ENCODE results near the gene HSPH1.

The HSPH1 gene

DNA sequence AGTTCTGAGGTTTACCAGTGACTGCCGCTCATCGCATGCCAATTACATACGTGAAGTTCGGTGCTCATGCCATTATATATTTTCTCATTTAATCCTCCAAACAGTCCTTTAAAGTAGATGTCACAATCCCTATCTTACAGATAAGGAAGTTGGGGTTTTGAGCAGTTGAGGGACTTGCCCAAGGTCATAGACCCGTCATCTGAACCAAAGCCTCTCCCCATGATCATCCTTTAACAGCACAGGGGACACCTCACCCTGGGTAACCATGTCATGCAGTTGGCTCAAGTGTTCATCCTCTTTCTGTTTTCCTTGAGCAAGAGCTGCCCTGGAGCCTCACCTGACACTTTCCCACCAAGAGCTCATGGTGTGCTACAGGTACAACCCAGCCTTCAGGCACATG lies 69.1 kb downstream of the HSPH1 start:
- H3K4me2 ChIP-seq (ENCODE audit: low read depth, low read length, poor library complexity, severe bottlenecking) = no peak overlapping the region
- H3K9ac ChIP-seq (ENCODE audit: low read depth, low read length, poor library complexity, severe bottlenecking) = no peak overlapping the region
- no peak overlapping the region for H2AFZ ChIP-seq (ENCODE audit: low read length)
- no peaks in the 10 kb centered on the region for H3K79me2 ChIP-seq (ENCODE audit: insufficient read depth, low read length)
- H3F3A ChIP-seq (ENCODE audit: low read depth) = no peaks in the 10 kb centered on the region
- TF ChIP-seq CTCF (conservative IDR thresholded peaks at IDR 0.05; ENCODE audit: low read length) = no peak
- no peak for TF ChIP-seq EZH2phosphoT487 (IDR thresholded peaks at IDR 0.05; ENCODE audit: borderline replicate concordance)
- H4K20me1 ChIP-seq (ENCODE audit: insufficient read depth, low read length, poor library complexity, severe bottlenecking) = no peaks in the 10 kb centered on the region
- H3K9me3 ChIP-seq (ENCODE audit: insufficient read depth, low read depth, low read length) = no peaks in the 10 kb centered on the region
- H3K4me1 ChIP-seq (ENCODE audit: insufficient read depth, low read length, poor library complexity, severe bottlenecking) = no peaks in the 10 kb centered on the region
- no peaks in the 10 kb centered on the region for H3K27me3 ChIP-seq (ENCODE audit: insufficient read depth, low read length, poor library complexity, severe bottlenecking)
- no peak overlapping the region for H3K4me3 ChIP-seq (ENCODE audit: low read length, poor library complexity, severe bottlenecking)
- H3K9me2 ChIP-seq (replicated peaks; ENCODE audit: low read depth, low read length) = no peaks in the 10 kb centered on the region
- H3K36me3 ChIP-seq (ENCODE audit: insufficient read depth, low read length) = no peaks in the 10 kb centered on the region

GRCh38 chr13:31090961-31091624 lies 70.6 kb downstream of the HSPH1 start:
- TF ChIP-seq EZH2phosphoT487 (IDR thresholded peaks at IDR 0.05; ENCODE audit: borderline replicate concordance) = no peak
- TF ChIP-seq CTCF (conservative IDR thresholded peaks at IDR 0.05; ENCODE audit: low read length) = no peak
- no peak overlapping the region for H3K4me3 ChIP-seq (ENCODE audit: low read length, poor library complexity, severe bottlenecking)

DNA sequence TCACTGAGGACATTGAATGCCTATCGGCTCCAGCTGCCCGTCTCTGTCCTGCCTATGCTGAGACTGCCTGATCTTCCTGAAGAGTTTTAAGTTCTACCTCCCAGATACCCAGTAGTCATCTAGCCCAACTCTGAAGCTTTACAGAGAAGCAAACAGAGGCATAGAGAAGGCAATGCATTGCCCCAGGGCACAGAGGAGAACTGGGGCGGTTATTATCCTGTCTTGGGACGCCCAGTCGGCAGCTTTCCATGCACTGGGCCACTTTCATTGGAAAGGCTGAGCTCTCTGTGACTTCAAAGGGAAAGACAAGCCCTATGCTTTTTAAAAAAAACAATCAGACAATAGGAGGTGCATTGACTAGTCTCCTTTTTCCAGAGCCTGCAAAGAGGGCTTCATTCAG lies 71.6 kb downstream of the HSPH1 start:
- H4K20me1 ChIP-seq (ENCODE audit: insufficient read depth, low read length, poor library complexity, severe bottlenecking) = no peaks in the 10 kb centered on the region
- H3K4me3 ChIP-seq (ENCODE audit: low read length, poor library complexity, severe bottlenecking) = no peak overlapping the region
- H3K9me2 ChIP-seq (replicated peaks; ENCODE audit: low read depth, low read length) = no peaks in the 10 kb centered on the region
- H3K4me2 ChIP-seq (ENCODE audit: low read depth, low read length, poor library complexity, severe bottlenecking) = no peak overlapping the region
- H2AFZ ChIP-seq (ENCODE audit: low read length) = no peak overlapping the region
- no peaks in the 10 kb centered on the region for H3K4me1 ChIP-seq (ENCODE audit: insufficient read depth, low read length, poor library complexity, severe bottlenecking)
- TF ChIP-seq CTCF (conservative IDR thresholded peaks at IDR 0.05; ENCODE audit: low read length) (no peak), EZH2phosphoT487 (IDR thresholded peaks at IDR 0.05; ENCODE audit: borderline replicate concordance) (no peak)
- no peaks in the 10 kb centered on the region for H3K79me2 ChIP-seq (ENCODE audit: insufficient read depth, low read length)
- no peaks in the 10 kb centered on the region for H3K36me3 ChIP-seq (ENCODE audit: insufficient read depth, low read length)
- H3F3A ChIP-seq (ENCODE audit: low read depth) = no peaks in the 10 kb centered on the region
- no peaks in the 10 kb centered on the region for H3K9me3 ChIP-seq (ENCODE audit: insufficient read depth, low read depth, low read length)
- H3K9ac ChIP-seq (ENCODE audit: low read depth, low read length, poor library complexity, severe bottlenecking) = no peak overlapping the region
- no peaks in the 10 kb centered on the region for H3K27me3 ChIP-seq (ENCODE audit: insufficient read depth, low read length, poor library complexity, severe bottlenecking)

More at GRCh38 chr13:31090961-31091624, 70.6 kb downstream of the HSPH1 start:
- no peak overlapping the region for H2AFZ ChIP-seq (ENCODE audit: low read length)
- H3K9me2 ChIP-seq (replicated peaks; ENCODE audit: low read depth, low read length) = no peaks in the 10 kb centered on the region
- no peaks in the 10 kb centered on the region for H3F3A ChIP-seq (ENCODE audit: low read depth)
- no peaks in the 10 kb centered on the region for H3K4me1 ChIP-seq (ENCODE audit: insufficient read depth, low read length, poor library complexity, severe bottlenecking)
- no peaks in the 10 kb centered on the region for H3K79me2 ChIP-seq (ENCODE audit: insufficient read depth, low read length)
- H4K20me1 ChIP-seq (ENCODE audit: insufficient read depth, low read length, poor library complexity, severe bottlenecking) = no peaks in the 10 kb centered on the region
- no peak overlapping the region for H3K9ac ChIP-seq (ENCODE audit: low read depth, low read length, poor library complexity, severe bottlenecking)
- no peaks in the 10 kb centered on the region for H3K9me3 ChIP-seq (ENCODE audit: insufficient read depth, low read depth, low read length)
- H3K4me2 ChIP-seq (ENCODE audit: low read depth, low read length, poor library complexity, severe bottlenecking) = no peak overlapping the region
- H3K27me3 ChIP-seq (ENCODE audit: insufficient read depth, low read length, poor library complexity, severe bottlenecking) = no peaks in the 10 kb centered on the region
- no peaks in the 10 kb centered on the region for H3K36me3 ChIP-seq (ENCODE audit: insufficient read depth, low read length)
